ENCODE results near the gene MLYCD.

The MLYCD gene

GRCh38 chr16:83899272-83899897 is 470 bp downstream of the MLYCD start:
- DNase-seq (ENCODE audit: low spot score): peak; percentile 43

DNA sequence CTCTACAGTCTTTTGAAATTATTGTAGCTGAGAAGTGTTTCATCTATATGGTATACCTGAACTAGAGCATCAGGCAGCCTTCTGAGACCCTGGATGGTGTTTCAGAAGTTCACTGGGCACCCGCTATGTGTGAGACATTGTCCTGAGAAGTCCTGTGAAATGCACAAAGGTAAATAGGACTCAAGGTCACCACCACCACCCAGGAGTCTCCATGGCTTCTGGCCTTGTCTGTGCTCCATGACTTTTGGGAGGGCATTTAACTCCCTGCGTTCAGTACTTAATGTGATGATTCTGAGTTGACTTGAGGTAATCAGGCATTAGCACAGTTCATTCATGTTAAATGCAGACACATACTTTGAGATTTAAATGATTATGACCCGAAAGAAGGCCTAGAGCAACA is 1.1 kb downstream of the MLYCD start:
- no peak for DNase-seq (ENCODE audit: low spot score)

DNA sequence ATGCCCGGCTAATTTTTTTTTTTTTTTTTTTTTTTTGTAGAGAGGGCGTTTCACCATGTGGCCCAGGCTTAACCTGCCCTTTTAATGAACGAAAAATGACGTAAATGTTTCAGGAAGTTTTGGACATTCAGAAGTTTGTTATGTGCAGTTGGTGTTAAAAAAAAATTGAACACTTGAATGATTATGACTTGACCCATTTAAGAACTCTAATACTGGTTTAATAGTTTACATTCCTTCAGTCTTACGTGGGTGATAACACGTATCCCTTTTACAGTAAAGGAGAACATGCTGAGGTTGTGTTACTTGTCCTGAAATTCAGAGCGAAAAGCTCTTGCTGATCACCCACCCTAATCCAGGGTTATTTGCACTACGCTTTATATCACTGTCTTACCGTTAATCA is 1.7 kb downstream of the MLYCD start:
- DNase-seq (ENCODE audit: low spot score): no peak

DNA sequence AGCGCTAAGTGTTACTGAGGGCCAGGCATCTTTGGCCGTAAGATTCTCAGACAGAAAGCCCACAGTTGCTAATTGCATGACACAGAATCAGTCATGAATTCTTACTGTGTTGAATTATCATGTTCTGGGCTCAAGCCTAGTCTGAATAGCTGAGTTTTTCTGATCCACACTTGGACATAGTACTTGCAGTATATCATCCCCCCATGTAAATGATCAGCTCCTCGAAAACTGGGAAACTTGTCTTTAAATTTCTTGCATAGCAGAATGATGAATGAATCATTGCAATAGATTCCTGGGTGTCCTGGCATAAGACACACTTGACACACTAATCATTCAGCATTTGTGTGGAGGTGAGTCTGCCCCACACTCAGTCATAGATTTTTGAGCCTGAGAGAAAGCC is 2.2 kb downstream of the MLYCD start:
- DNase-seq (ENCODE audit: low spot score): no peak

DNA sequence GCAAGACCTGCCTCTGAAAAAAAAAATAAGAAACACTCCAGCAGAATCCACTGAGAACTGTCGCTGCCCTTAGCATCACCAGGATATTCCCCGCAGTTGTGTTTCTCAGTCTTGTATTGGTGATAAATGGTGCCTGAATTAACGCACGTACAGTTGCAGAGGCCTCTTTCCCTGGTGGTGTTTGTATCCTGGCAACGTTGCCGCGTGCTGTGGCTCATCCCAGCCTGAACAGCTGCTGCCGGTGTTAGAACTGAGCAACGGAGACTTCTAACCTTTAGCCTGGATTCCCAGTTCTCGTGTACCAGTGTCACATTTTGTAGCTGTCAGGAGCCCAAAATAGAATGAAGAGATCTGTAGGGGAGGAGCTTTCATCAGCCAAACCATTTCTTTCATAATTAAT is 4.8 kb downstream of the MLYCD start:
- DNase-seq (ENCODE audit: low spot score): no peak

- DNase-seq (ENCODE audit: low spot score): no peak
Observed at GRCh38 chr16:83906683-83907082, 7.8 kb downstream of the MLYCD start.

GRCh38 chr16:83907111-83907510 is 8.2 kb downstream of the MLYCD start:
- DNase-seq (ENCODE audit: low spot score): no peak

- DNase-seq (ENCODE audit: low spot score): no peak
Observed at GRCh38 chr16:83907631-83908250, 8.8 kb downstream of the MLYCD start.

DNA sequence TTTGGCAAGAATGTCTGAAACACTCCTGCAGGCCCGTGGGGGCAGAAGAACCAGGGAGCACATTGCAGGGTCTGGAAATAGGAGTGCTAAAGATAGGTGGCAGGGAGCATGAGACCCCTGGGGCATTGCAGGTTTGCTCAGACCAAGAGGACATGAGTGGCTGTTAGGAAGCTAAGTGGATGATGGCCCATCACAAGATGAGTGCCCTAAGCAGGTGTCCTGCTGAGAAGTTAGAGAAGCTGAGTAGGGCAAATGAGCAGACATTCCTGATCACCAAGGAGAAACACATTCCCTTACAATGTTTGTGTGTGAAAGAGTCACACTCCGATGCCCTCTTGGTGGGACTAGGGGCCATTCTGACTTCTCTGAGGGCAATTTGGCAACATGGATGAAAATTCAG is 9.9 kb downstream of the MLYCD start:
- DNase-seq (ENCODE audit: low spot score): no peak

GRCh38 chr16:83911290-83911689 is 12.4 kb downstream of the MLYCD start:
- DNase-seq (ENCODE audit: low spot score): no peak

DNA sequence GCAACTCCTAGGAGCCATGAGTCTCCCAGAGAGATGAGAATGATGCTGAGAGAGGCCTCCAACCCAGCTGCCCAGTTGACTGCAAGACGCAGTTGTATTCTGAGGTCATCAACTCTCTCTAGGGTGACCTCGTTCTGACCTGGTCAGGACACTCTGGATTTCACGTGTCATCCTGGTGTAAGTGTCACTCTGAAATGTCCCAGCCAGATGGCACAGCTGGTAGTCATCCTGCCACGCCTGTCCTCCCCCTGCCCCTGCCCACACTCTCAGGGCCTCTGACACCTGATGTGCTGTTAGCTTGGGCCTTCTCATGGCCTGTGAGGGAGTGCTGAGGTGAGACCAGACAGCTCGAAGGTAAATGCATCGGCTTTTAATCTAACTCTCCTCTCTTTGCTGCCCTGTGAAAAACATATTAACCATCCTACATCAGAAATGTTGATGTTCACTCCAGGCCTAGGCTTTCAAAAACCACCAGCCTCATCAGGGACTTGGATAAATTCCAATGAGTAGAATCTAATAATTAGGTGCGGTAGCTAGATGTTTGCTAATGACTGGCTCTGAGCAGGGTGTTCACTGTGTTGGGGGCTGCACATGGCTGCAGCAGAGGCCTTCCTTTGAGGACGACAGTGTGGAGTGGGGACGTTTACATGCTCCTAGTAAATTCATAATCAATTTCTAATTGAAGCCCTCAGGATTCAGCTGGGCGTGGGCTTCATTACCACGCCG is 13.8 kb downstream of the MLYCD start:
- DNase-seq (ENCODE audit: low spot score): no peak

DNA sequence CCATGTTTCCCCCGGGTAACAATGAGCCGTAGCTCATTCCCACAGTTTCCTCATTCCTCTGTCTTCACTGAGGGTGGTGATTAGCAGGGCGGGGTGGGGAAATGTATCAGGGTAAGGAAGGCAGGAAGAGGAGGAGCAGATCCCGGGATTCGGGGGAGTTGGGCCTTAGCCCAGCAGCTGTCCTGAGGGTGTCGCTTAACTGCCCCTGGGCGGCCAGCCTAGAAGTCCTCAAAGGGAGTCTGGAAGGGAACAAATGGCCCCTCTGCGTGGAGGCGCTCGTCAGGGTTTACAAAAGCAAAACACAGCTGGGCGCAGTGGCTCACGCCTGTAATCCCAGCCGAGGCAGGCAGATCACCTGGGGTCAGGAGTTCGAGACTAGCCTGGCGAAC is 14.3 kb downstream of the MLYCD start:
- no peak for DNase-seq (ENCODE audit: low spot score)

GRCh38 chr16:83914091-83914710 is 15.3 kb downstream of the MLYCD start:
- DNase-seq (ENCODE audit: low spot score): no peak

GRCh38 chr16:83915081-83915480 is 16.2 kb downstream of the MLYCD start:
- no peak for DNase-seq (ENCODE audit: low spot score)

DNA sequence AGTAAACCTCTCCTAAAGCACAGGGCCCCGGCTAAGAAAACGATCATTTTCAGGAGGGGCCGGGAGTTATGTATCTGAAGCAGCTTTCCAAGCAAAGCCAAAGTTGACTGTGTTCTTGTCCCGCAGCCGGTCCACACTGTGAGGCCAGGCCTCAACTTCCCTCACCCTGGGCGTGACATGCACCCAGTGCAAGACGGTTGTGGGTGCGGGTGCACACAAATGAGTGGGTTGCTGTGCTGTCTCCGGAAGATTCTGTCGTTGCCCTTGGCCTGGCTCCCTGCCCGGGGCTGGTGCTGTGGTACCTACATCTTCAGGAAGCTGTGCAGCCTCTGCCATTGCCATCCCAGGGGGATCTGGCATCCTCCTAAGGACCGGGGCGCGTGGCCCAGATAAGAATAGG is 16.6 kb downstream of the MLYCD start:
- no peak for DNase-seq (ENCODE audit: low spot score)

DNA sequence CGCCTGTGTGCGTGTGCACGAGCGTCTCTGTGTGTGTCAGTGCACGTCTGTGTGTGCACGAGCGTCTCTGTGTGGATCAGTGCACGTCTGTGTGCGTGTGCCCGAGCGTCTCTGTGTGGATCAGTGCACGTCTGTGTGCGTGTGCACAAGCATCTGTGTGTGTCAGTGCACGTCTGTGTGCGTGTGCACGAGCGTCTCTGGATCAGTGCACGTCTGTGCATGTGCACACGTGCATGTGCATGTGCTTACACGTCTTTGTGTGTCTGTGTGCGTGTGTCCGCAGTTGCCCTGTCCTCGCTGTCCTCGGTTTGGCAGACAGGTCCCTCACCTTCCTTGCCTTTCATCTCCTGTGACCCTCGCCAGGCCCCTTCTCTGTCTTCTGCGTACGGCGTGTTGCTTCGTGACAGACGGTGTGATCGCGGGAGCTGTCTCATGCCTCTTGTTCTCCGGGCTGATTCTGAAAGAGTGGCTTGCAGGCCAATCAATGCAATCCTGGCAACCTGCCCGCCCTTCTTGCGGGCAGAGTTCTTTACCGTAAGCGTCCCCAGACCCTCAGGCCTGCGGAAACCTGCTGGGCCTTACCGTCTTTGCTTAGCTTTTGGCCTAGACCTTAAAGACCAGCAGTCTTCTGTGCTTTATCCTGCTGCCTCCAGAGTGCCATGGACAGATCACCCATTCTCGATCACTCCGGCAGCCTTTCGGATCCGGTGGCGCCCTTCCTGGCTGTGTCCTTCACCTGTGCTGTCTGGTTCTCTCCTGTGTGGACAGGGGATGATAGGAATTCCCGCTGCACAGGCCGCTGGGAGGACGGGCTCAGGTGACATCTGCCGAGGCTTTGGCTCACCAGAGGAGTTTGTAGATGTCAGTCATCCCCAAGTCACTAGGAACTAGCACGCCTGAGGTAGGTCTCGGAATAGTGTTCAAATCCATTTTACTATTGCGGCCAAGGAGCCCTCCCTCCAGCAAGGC is 18.5 kb downstream of the MLYCD start:
- no peak for DNase-seq (ENCODE audit: low spot score)

- no peak for DNase-seq (ENCODE audit: low spot score)
Observed at GRCh38 chr16:83920894-83921491, 22.1 kb downstream of the MLYCD start.

DNA sequence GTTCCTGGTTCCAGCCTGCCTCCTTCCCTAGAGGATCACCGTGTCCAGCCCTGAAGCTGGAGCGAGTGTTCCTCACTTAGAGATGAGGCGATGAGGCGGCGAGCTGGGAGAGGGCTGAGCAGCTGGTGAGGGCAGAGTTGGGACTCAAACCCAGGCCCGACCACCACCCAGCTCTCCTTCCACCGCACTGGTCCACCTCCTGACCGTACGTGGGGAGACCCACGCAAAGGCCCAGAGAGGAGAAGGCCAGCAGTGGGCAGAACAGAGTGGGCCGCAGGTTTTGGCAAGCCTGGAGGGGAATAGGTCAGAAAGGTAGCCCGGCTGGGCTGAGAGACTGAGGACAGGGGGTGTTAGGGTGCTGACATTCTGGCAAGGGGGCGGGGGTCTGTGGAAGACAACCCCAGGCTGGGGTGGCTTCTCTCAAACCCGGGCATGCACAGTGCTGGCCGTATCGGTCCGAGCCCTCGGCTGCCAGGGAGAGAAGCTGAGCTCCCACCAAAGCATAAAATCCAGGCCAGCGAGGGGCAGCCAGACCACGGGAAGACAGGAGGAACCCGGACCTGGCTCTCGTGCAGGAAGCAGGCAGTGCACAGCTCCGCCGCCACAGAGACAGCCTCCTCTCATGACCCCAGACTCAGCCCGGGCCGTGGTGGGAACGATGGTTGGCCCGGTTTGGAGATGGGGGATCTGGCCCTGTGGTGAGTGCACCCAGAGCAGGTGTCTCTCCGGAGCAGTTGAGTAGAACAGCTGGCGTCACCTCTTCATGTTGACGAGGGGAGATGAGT is 24.9 kb downstream of the MLYCD start:
- DNase-seq (ENCODE audit: low spot score): no peak

- DNase-seq (ENCODE audit: low spot score): no peak
Observed at GRCh38 chr16:83924686-83925085, 25.8 kb downstream of the MLYCD start.

GRCh38 chr16:83925095-83925905 is 26.4 kb downstream of the MLYCD start:
- DNase-seq (ENCODE audit: low spot score): no peak
